ENCODE data around the gene RPL37A.

The RPL37A gene

GRCh38 chr2:216501854-216502253 is 3.2 kb downstream of the RPL37A start:
- Histone ChIP-seq H3K27ac (ENCODE audit: extremely low read depth, low read depth, low read length) (no peak overlapping the region), H3K4me3 (ENCODE audit: low read depth, low read length) (no peak overlapping the region), H3K36me3 (ENCODE audit: control insufficient read depth in 2 of 2, insufficient read depth in 1 of 2, low read length in 2 of 2) (peaks cover 59 to 77% of the 10 kb centered on the region in 2 experiments), H3K4me1 (ENCODE audit: control insufficient read depth, insufficient read depth, low read length) (peaks cover 8% of the 10 kb centered on the region; the same call in 1 of the 2 replicates), H3K9me3 (ENCODE audit: control insufficient read depth, insufficient read depth, low read depth, low read length) (no peaks in the 10 kb centered on the region)
- TF ChIP-seq ZNF223 (tag by site-specific recombination; IDR thresholded peaks at IDR 0.05) (no peak), ZNF624 (tag by site-specific recombination; IDR thresholded peaks at IDR 0.05) (no peak), ZNF350 (tag by site-specific recombination; IDR thresholded peaks at IDR 0.05) (no peak), ZNF571 (tag by site-specific recombination; IDR thresholded peaks at IDR 0.05) (no peak), ZNF324 (tag by site-specific recombination; IDR thresholded peaks at IDR 0.05) (no peak), ZNF184 (tag by site-specific recombination; IDR thresholded peaks at IDR 0.05) (no peak), ZNF26 (tag by site-specific recombination; IDR thresholded peaks at IDR 0.05) (no peak), ZNF292 (tag by site-specific recombination; IDR thresholded peaks at IDR 0.05; ENCODE audit: borderline replicate concordance, low read depth) (no peak), ZNF132 (tag by site-specific recombination; IDR thresholded peaks at IDR 0.05; ENCODE audit: borderline replicate concordance) (no peak), ZNF341 (tag by site-specific recombination; IDR thresholded peaks at IDR 0.05; ENCODE audit: low read depth) (no peak)
- TF ChIP-seq, protein P1, sequence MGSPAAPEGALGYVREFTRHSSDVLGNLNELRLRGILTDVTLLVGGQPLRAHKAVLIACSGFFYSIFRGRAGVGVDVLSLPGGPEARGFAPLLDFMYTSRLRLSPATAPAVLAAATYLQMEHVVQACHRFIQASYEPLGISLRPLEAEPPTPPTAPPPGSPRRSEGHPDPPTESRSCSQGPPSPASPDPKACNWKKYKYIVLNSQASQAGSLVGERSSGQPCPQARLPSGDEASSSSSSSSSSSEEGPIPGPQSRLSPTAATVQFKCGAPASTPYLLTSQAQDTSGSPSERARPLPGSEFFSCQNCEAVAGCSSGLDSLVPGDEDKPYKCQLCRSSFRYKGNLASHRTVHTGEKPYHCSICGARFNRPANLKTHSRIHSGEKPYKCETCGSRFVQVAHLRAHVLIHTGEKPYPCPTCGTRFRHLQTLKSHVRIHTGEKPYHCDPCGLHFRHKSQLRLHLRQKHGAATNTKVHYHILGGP (tag by site-specific recombination; IDR thresholded peaks at IDR 0.05): no peak
- CTCF ChIA-PET: interaction anchor here (0.7 kb wide), 1 partner anchor 212 kb away, joined by 4 read pairs; no protein-coding TSS in a partner anchor
- POLR2A ChIA-PET: no interaction called here

DNA sequence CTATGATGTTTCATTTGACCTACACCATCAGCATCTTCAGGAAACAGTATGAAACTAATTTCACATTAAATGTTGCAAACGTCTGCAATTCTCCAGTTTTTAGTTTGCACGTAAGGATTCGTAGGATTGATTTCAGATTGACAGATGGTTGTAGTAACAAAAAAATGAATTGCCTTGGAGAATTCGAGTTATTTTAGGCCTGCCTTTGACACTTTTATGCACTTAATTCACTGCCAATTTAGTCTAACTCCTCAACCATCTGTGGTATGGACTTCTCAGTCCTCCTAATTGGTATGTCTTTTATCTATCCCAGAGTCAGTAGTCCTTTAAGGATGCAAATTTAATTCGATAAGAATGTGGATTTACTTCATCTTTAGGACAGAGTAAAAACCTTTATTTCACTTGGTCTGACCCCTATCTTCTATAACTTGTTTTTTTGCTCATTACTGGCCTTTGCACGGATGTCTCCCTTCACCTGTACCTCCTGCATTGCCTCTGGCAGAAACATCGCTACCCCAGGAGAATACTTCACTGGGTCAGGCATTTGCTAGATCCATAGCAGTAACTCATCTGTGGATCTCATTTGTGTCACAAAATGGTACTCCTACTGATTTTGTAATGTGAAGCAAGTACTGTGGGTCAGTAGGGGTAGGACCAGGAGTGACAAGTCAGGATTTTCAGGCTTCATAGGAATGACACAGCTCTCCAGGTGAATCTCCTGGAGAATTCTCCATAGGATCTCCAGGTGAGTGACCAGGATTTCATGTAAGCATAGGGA is 3.9 kb downstream of the RPL37A start:
- H3K9me3 ChIP-seq (ENCODE audit: control insufficient read depth, insufficient read depth, low read depth, low read length): no peaks in the 10 kb centered on the region
- no peak overlapping the region for H3K27ac ChIP-seq (ENCODE audit: extremely low read depth, low read depth, low read length)
- peaks cover 59 to 77% of the 10 kb centered on the region in 2 experiments for H3K36me3 ChIP-seq (ENCODE audit: control insufficient read depth in 2 of 2, insufficient read depth in 1 of 2, low read length in 2 of 2)
- H3K4me3 ChIP-seq (ENCODE audit: low read depth, low read length): no peak overlapping the region
- CTCF ChIA-PET: no interaction called here
- H3K4me1 ChIP-seq (ENCODE audit: control insufficient read depth, insufficient read depth, low read length): peaks cover 8% of the 10 kb centered on the region; the same call in 1 of the 2 replicates
- POLR2A ChIA-PET: interaction anchor here (1.3 kb wide), 1 partner anchor 91 kb away, joined by 3 read pairs; the partner anchor contains the start of gene SMARCAL1
- TF ChIP-seq ZNF639 (tag by site-specific recombination; IDR thresholded peaks at IDR 0.05): no peak
- no peak for TF ChIP-seq ZNF394 (tag by site-specific recombination; IDR thresholded peaks at IDR 0.05; ENCODE audit: borderline replicate concordance)
- no peak for TF ChIP-seq KLF1 (tag by site-specific recombination; IDR thresholded peaks at IDR 0.05)
- no peak for TF ChIP-seq ZNF629 (tag by site-specific recombination; IDR thresholded peaks at IDR 0.05)
- no peak for TF ChIP-seq SETDB1 (IDR thresholded peaks at IDR 0.05; ENCODE audit: insufficient read length, low read length)
- TF ChIP-seq ZBTB17 (tag by site-specific recombination; IDR thresholded peaks at IDR 0.05): no peak
- no peak for TF ChIP-seq ZNF600 (tag by site-specific recombination; IDR thresholded peaks at IDR 0.05)
- TF ChIP-seq ZNF274 (IDR thresholded peaks at IDR 0.05; ENCODE audit: low read length): no peak
- TF ChIP-seq ZNF274 (tag by site-specific recombination; IDR thresholded peaks at IDR 0.05; ENCODE audit: borderline replicate concordance): no peak
- TF ChIP-seq IKZF3 (tag by site-specific recombination; IDR thresholded peaks at IDR 0.05): no peak
- TF ChIP-seq, protein P2, sequence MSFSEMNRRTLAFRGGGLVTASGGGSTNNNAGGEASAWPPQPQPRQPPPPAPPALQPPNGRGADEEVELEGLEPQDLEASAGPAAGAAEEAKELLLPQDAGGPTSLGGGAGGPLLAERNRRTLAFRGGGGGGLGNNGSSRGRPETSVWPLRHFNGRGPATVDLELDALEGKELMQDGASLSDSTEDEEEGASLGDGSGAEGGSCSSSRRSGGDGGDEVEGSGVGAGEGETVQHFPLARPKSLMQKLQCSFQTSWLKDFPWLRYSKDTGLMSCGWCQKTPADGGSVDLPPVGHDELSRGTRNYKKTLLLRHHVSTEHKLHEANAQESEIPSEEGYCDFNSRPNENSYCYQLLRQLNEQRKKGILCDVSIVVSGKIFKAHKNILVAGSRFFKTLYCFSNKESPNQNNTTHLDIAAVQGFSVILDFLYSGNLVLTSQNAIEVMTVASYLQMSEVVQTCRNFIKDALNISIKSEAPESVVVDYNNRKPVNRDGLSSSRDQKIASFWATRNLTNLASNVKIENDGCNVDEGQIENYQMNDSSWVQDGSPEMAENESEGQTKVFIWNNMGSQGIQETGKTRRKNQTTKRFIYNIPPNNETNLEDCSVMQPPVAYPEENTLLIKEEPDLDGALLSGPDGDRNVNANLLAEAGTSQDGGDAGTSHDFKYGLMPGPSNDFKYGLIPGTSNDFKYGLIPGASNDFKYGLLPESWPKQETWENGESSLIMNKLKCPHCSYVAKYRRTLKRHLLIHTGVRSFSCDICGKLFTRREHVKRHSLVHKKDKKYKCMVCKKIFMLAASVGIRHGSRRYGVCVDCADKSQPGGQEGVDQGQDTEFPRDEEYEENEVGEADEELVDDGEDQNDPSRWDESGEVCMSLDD (tag by site-specific recombination; IDR thresholded peaks at IDR 0.05): no peak

All from HEK293 (cell line).